ENCODE measurements around the gene SEMA3E.

The SEMA3E gene

DNA sequence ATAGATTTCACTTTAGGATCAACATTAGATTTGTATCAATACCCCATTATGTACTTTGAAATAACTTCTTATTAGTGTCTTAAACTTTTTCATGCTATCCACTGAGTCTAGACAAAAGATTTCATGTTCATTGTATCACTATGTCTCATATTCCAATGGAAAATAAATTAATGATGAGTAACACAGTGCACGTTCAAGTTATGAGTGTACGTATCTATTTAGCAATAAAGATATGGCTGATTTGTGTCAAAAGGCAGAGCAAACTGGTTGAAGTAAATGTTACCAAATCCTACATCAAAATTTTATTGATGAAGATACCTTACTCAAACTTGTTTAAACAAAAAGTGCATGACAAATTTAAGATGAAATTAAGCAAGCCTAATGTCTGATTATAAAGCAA lies 102.4 kb downstream of the SEMA3E start:
- Mint-ChIP-seq H3K9me3 (no peaks in the 10 kb centered on the region), H3K27ac (no peak overlapping the region), H3K4me3 (no peak overlapping the region), H3K36me3 (no peaks in the 10 kb centered on the region), H3K27me3 (no peaks in the 10 kb centered on the region), H3K4me1 (no peaks in the 10 kb centered on the region)

DNA sequence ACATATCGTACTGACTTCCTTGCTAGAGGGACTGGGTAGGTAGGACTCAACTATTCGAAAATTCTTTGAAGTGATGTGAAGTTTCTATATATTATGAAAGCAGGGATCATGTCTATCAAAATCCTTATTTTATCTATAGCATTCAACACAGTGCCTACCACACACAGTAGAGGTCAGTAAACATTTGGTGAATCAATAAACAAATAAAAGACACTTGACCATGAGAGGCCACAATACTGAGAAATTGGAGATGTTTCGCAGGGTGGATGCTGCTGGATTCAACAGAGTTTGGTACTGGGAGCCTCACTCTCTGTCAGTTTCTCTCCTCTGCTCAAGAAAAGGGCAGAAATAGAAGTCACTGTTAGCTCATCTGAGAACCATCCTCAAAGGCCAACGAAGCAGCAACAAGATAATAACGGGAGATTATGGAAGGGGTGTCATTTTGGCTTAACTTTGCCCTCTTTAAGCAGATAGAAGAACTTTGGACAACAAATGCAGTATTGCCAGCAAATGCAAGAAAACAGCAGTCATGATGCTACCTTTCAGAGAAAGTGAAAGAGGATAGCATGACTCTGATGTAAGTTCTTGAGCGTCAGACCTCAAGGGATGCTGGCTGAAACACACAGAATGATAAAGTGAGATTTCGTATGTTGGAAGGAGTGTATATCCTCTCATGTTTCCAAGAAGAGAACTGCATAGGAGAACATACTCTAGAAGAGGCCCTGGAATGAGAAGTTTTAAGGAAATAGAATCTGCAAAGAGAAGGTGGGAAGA lies 107.6 kb downstream of the SEMA3E start:
- Mint-ChIP-seq H3K4me3 (no peak overlapping the region), H3K4me1 (no peaks in the 10 kb centered on the region), H3K27ac (no peak overlapping the region), H3K27me3 (no peaks in the 10 kb centered on the region), H3K9me3 (no peaks in the 10 kb centered on the region), H3K36me3 (no peaks in the 10 kb centered on the region)

DNA sequence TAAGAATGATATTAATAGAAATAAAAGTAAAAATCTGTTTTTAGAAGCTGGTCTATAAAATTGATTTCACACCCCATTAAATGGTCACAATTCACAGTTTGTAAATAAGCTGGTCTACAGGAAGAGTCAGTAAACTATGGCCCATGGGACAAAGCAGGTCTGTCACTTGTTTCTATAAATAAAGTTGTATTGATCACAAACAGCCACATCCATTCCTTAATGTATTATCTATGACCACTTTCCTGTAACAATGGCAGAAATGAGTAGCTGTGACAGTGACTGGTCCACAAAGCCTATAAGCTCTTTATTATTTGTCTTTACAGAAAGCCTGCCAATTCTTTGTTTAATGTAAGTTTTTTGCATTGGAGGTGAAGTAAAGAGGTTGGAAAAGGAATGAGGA lies 114.5 kb downstream of the SEMA3E start:
- Mint-ChIP-seq H3K4me1 (no peaks in the 10 kb centered on the region), H3K9me3 (no peaks in the 10 kb centered on the region), H3K4me3 (no peak overlapping the region), H3K27me3 (no peaks in the 10 kb centered on the region), H3K36me3 (no peaks in the 10 kb centered on the region), H3K27ac (no peak overlapping the region)

DNA sequence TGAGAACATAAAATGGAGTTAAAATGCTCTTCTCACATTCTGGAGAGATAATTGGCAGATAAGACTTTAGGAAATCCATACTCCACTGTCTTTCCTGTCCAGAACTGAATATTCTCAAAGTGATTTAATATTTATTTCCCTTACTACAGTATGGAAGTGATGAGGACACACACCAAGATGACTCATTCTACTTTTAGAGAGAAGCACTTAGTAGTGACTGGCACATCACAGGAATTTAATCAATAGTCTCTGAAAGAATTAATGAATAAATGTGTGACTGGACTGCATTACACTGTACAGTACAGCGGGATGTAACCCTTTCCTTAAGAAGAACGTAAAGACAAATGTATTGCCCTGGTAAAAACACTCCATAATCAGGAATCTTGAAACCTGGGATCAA lies 116.7 kb downstream of the SEMA3E start:
- H3K36me3 Mint-ChIP-seq, result no peaks in the 10 kb centered on the region
- H3K4me3 Mint-ChIP-seq, result no peak overlapping the region
- H3K4me1 Mint-ChIP-seq, result no peaks in the 10 kb centered on the region
- H3K9me3 Mint-ChIP-seq, result no peaks in the 10 kb centered on the region
- H3K27me3 Mint-ChIP-seq, result no peaks in the 10 kb centered on the region
- H3K27ac Mint-ChIP-seq, result no peak overlapping the region

DNA sequence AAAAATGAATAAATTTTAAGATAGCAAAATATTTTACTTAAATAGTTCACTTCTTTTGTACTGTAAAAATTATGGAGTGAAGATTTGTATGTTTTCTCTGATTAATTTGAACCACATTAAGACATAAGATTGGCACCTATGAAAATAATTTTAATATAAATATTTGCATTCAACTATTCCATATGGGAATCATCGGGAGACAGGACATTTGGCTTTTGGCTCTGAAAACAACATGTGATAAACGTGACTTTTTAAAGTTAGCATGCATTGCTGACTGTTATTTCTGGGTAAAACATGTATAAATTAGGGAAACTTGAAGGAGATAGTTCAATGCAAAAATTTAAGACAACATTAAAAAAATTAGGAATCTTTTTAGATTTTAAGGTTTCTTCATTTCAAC lies 117.2 kb downstream of the SEMA3E start:
- no peaks in the 10 kb centered on the region for H3K9me3 Mint-ChIP-seq
- no peaks in the 10 kb centered on the region for H3K36me3 Mint-ChIP-seq
- H3K27ac Mint-ChIP-seq, result no peak overlapping the region
- H3K4me1 Mint-ChIP-seq, result no peaks in the 10 kb centered on the region
- no peak overlapping the region for H3K4me3 Mint-ChIP-seq
- no peaks in the 10 kb centered on the region for H3K27me3 Mint-ChIP-seq

DNA sequence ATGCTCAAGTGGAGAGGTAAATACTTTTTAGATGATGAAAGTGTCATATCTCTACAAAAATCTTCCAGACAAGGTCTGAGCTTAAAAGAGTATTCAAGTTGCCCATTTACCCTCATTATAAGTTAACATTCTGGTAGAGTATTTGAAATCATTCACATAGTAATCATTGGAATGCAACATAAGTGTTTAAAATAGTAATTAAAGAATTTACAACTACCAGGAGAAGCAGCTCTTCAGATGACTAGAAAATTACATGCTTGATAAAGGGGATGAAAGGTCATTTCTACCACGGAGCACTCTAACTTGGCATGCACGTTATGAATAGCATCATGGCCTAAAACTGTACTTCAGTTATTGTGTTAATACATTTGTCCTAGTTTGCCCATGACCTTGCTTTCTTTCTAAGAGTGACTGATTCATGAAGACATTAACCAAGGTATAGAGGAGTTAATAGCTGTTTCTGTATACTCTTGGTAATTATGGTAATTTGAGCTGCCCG lies 120.0 kb downstream of the SEMA3E start:
- Mint-ChIP-seq H3K4me1 (no peaks in the 10 kb centered on the region), H3K4me3 (no peak overlapping the region), H3K36me3 (no peaks in the 10 kb centered on the region), H3K27me3 (no peaks in the 10 kb centered on the region), H3K27ac (no peak overlapping the region), H3K9me3 (no peaks in the 10 kb centered on the region)

DNA sequence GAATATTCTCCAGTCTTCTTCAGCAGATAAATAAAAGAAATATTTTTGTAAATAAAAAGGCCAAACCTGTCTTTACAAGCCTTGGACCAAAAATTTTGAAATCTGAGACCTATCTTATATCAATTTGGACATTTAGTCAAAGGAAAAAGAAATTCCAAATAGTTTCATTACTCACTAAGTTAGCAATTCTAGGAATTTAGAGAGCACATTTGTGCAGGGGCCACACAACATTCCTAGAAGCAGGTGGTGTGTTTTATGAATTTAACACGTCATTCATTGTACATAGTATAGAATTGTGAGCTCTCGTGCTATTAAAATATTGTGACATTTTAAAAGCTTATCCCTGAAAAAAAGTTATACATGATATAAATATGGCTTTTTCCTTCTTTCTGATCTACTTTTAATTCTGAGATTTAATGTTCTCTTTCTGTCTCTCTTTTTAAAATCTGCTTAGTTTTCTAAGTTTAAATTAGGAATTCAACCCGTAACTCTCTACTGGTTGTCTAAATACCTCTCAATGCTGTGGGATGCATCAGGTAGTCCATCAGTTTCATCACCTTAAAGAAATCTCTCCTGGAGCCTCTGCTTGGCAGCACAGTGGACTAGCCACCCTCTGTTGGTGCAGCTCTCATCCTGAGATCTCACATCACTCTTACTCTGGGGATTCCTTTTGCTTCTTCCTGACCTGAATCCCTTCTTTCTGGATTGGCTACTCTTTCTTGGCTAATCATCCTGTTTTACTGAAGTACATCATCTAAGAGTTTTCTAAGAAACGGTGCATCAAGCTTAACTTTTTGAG lies 124.5 kb downstream of the SEMA3E start:
- H3K27me3 Mint-ChIP-seq, result no peaks in the 10 kb centered on the region
- H3K4me1 Mint-ChIP-seq, result no peaks in the 10 kb centered on the region
- H3K9me3 Mint-ChIP-seq, result no peaks in the 10 kb centered on the region
- no peak overlapping the region for H3K4me3 Mint-ChIP-seq
- no peak overlapping the region for H3K27ac Mint-ChIP-seq
- no peaks in the 10 kb centered on the region for H3K36me3 Mint-ChIP-seq

DNA sequence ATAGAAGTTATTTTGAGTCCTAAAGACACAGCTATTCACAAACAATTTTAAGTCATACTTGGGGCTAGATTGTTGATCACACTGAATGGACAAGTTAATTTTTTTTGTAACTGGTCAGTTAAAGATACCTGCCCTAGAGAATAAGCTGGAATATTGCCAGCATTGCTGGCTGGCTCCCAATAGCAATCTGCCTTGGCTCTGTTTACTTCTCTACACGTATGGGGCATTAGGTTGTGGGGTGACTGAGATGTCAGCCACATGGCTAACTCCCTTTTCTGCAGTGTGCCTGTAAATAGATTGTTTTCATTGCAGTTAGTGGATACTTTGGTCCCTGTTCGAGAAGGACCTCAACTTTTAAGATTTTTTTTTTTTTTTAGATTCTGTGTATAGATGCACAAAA lies 128.2 kb downstream of the SEMA3E start:
- no peak overlapping the region for H3K4me3 Mint-ChIP-seq
- no peak overlapping the region for H3K27ac Mint-ChIP-seq
- H3K9me3 Mint-ChIP-seq, result no peaks in the 10 kb centered on the region
- no peaks in the 10 kb centered on the region for H3K27me3 Mint-ChIP-seq
- no peaks in the 10 kb centered on the region for H3K36me3 Mint-ChIP-seq
- H3K4me1 Mint-ChIP-seq, result no peaks in the 10 kb centered on the region

DNA sequence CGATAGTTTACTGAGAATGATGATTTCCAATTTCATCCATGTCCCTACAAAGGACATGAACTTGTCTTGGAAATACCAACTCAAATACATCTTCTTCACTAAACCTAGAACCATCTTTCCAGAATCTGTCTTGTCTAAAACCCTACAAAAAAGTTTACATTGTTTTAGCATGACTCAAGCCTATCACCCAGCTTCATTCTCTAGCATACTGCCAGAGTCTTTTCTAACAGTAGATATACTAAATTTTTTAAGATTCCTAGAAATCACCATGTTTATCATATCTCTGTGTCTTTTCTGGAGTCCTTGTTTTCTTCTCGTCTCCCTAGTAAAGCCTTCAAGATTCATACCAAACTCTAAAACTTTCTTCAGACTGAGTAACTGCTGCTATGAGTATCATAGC lies 129.7 kb downstream of the SEMA3E start:
- Mint-ChIP-seq H3K36me3 (no peaks in the 10 kb centered on the region), H3K4me1 (no peaks in the 10 kb centered on the region), H3K4me3 (no peak overlapping the region), H3K27ac (no peak overlapping the region), H3K9me3 (peaks cover 2% of the 10 kb centered on the region), H3K27me3 (no peaks in the 10 kb centered on the region)

DNA sequence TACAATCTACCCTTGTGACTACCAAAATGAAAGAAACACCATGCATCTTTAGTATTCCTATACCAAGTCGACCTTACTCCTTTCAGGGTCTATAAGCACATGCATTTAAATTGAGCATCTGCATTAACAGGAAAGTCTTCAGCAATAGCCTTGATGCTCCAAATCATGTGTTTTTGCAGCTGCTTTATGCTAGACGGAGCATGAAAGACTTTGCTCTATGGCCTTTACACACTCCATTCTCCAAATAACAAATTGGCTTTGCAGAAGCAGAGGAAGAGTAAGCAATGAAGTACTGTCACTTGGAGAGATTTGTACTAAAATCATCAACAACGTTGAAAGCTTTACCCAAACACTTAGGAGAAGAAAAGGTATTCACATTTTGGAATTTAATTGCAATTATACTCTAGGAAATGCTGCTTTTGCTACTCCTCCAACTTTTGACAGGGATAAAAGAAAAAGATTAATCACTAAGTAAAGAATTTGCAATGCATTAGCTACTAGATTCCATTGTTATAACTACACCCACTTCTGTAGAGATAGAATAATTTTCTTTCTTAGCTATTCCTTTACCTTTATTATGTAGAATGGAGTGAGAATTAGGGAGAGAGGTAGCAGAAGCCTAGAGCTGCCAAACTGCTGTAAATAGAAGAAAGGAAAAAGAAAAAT lies 131.8 kb downstream of the SEMA3E start:
- Mint-ChIP-seq H3K36me3 (no peaks in the 10 kb centered on the region), H3K4me3 (no peak overlapping the region), H3K9me3 (peaks cover 6% of the 10 kb centered on the region), H3K27ac (no peak overlapping the region), H3K4me1 (no peaks in the 10 kb centered on the region), H3K27me3 (no peaks in the 10 kb centered on the region)

DNA sequence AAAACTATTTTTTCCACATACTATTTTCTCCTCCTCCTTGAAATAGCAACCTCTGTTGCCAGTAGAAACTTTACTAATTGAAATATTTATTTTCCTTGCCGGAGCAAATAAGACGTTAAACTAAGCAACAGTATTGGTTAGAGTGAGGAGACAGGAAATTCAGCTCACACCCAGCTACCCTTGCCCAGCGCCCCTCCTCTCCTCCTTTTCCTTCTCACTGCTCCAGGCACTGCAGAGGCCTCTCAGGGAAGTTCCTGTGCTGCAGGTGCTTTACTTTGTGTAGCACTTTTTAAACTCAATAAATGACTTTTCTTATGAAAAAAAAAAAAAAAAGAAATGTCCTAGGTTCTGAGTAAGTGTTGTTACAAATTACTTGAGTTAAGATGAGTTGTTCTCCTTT lies 134.0 kb downstream of the SEMA3E start:
- peaks cover 6% of the 10 kb centered on the region for H3K9me3 Mint-ChIP-seq
- no peaks in the 10 kb centered on the region for H3K36me3 Mint-ChIP-seq
- no peak overlapping the region for H3K27ac Mint-ChIP-seq
- H3K27me3 Mint-ChIP-seq, result no peaks in the 10 kb centered on the region
- H3K4me3 Mint-ChIP-seq, result no peak overlapping the region
- H3K4me1 Mint-ChIP-seq, result no peaks in the 10 kb centered on the region

DNA sequence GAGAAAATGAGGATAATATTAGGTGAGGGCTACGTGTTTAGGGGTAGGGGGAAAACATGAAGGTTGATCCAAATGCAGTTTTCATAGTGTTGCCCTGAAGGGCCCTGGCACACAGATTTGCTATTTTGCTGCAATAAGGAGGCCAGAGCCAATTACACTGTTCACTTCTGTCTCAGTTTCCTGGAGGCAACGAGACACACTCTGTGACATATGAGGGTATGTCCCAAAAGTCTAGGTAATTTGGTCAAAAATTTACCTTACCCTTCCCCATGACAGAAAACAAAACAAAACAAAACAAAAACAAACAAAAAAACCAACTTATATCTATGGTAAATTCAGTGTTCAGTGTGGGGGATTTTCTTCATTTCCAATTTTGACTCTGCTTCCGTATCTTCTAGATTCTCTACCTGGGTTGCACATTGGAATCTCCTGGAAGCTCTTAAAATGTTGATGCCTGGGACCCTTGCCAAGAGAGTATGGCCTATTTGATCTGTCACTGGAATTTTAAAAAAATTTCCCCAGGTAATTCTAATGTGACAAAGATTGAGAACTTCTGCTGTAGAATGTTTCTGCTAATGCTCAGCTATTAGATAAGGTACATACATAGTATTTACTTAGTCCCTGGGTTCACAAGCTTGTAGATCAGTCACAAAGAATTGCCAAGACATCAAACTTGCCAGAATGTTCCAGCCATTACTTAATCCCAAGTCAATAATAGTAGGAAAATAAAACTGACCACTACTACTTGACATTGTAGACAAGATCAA lies 139.5 kb downstream of the SEMA3E start:
- Mint-ChIP-seq H3K4me1 (no peaks in the 10 kb centered on the region), H3K4me3 (no peak overlapping the region), H3K36me3 (no peaks in the 10 kb centered on the region), H3K9me3 (peaks cover 6% of the 10 kb centered on the region), H3K27ac (no peak overlapping the region), H3K27me3 (no peaks in the 10 kb centered on the region)

DNA sequence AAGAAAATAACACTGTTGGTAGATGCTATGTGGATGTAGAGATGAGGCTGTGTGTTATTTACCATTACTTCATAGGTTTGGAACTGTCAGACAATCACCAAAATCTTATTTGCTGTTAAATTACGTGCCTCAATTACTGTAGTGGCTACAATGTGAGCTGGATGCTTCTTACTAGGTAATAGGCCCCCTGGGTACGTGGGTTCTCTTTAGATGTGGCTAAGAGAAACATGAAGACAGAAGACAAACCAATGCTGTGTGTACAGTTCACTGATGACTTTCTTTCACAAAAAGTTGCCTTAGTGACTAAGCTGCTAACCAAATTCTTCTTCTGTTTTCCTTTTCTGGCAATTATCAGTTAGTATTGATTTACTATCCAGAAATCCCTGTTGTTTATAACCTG lies 144.6 kb downstream of the SEMA3E start:
- Mint-ChIP-seq H3K4me3 (no peak overlapping the region), H3K27ac (no peak overlapping the region), H3K4me1 (no peaks in the 10 kb centered on the region), H3K36me3 (no peaks in the 10 kb centered on the region), H3K9me3 (no peaks in the 10 kb centered on the region), H3K27me3 (no peaks in the 10 kb centered on the region)

DNA sequence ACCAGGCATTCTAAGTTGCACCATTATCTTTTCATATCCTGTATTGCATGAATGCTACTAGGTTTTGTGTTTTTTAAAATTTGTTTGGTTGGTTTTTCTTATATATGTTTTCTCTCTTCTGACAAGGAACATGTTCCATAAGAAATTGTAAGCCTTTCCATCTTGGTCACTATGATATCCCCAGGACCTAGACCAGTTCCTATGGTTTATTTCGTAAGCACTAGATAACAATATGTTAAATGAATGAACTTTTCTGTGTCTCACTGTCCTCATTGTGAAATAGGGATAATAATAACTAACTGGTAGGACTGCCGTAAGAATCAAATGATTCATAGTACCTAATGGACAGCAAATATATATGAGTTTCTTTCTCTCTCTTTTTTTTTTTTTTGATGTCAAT lies 146.3 kb downstream of the SEMA3E start:
- Mint-ChIP-seq H3K4me1 (no peaks in the 10 kb centered on the region), H3K4me3 (no peak overlapping the region), H3K27ac (no peak overlapping the region), H3K27me3 (no peaks in the 10 kb centered on the region), H3K9me3 (no peaks in the 10 kb centered on the region), H3K36me3 (no peaks in the 10 kb centered on the region)

DNA sequence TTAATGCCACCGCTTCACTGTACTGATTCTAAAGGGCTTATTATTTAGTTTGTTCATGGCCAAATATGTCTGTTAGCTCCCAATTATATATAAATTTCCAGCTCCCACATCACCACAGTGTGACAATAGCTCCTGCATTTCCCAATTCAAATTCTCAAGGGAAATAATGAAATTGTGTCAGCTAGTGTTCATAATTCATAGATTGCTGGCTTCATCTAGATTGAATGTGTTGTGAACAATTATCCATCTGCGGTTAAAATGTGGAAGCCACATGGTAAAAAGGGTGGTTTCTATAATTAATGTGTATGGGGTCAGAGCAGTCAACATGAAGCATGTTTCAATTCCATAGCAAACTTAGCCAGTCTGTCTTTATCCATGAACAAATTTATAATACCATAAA lies 154.3 kb downstream of the SEMA3E start:
- Mint-ChIP-seq H3K27me3 (no peaks in the 10 kb centered on the region), H3K9me3 (no peaks in the 10 kb centered on the region), H3K27ac (no peak overlapping the region), H3K4me1 (no peaks in the 10 kb centered on the region), H3K36me3 (no peaks in the 10 kb centered on the region), H3K4me3 (no peak overlapping the region)

Measured in activated naive CD4-positive, alpha-beta T cell treated with anti-CD3 and anti-CD28 coated beads, Interleukin-2, amount 50 U/mL, for 24 hours (primary cell).